HepG2 (cell line): ENCODE data around the gene LAMB2.

Experiments used
- CTCF ChIP-seq: sonication (generic); formaldehyde crosslinking; IDR thresholded peaks from 2 replicates; pipeline ENCODE4 v1.5.0; 2020; ENCODE audit warnings: mild to moderate bottlenecking, missing genetic modification reagents, moderate library complexity
- FOXJ3 ChIP-seq: sonication (generic); formaldehyde crosslinking; IDR thresholded peaks from 2 replicates; pipeline ENCODE4 v1.4.0; 2020; ENCODE audit warnings: missing genetic modification reagents, mild to moderate bottlenecking, borderline replicate concordance
- POLR2A ChIP-seq, 2 experiments: IDR thresholded peaks; 2 replicates each; pipeline ENCODE4 v1.6.1; 2011; ENCODE audit warnings: low read depth in 2 of 2, low read length in 2 of 2, mild to moderate bottlenecking in 1 of 2, moderate library complexity in 1 of 2; ENCODE audit not compliant: insufficient read depth in 1 of 2
- RBM39 ChIP-seq: fragments of 200-400 bp; formaldehyde crosslinking; IDR thresholded peaks from one replicate; pipeline ENCODE4 v1.6.1; 2018; ENCODE audit warnings: antibody characterized with exemption, mild to moderate bottlenecking, low read depth, low read length; ENCODE audit not compliant: poor library complexity, severe bottlenecking
- SMC3 ChIP-seq: IDR thresholded peaks from 2 replicates; pipeline ENCODE4 v1.6.1; 2011; ENCODE audit warnings: low read length, improper control_type of control experiment
- SRF ChIP-seq: IDR thresholded peaks from 2 replicates; pipeline ENCODE4 v1.6.1; 2011; ENCODE audit warnings: mild to moderate bottlenecking, low read depth, low read length, moderate library complexity
- TAF1 ChIP-seq: sonication (generic); formaldehyde crosslinking; IDR thresholded peaks from 2 replicates; pipeline ENCODE4 v1.4.0; 2020; ENCODE audit warnings: missing genetic modification reagents
- ZHX2 ChIP-seq, 2 experiments: sonication (generic) in 1 of 2; formaldehyde crosslinking in 1 of 2; IDR thresholded peaks; 2 replicates each; pipeline versions ENCODE4 v1.6.1 to v1.9.0; 2014 to 2022; ENCODE audit warnings: antibody characterized with exemption in 1 of 2, borderline replicate concordance in 1 of 2, inconsistent platforms in 1 of 2, low read depth in 1 of 2, missing genetic modification reagents in 1 of 2
- ZNF629 ChIP-seq: sonication (generic); formaldehyde crosslinking; conservative IDR thresholded peaks from 2 replicates; pipeline ENCODE4 v1.5.0; 2020; ENCODE audit warnings: missing genetic modification reagents
- ZNF792 ChIP-seq: IDR thresholded peaks from 2 replicates; pipeline ENCODE4 v1.6.1; 2016

- TF ChIP-seq CTCF (CRISPR knock-in tag) (peak; percentile 60), ZHX2 (IDR thresholded peaks at IDR 0.05; ENCODE audit: low read depth) (no peak), ZHX2 (CRISPR knock-in tag; IDR thresholded peaks at IDR 0.05; ENCODE audit: borderline replicate concordance) (no peak), ZNF629 (no peak), TAF1 (CRISPR knock-in tag) (peak; percentile 76; the same call in 1 of the 2 replicates), RBM39 (no peak), POLR2A (IDR thresholded peaks at IDR 0.05; ENCODE audit: insufficient read depth in 1 of 2, low read depth in 2 of 2, low read length in 2 of 2) (peak; percentile 52 to 82; a peak in 2 of 4 replicates), SRF (0 out of 2 replicates have a peak, but pooled peaks have one; percentile 2), ZNF792 (CRISPR knock-in tag) (no peak), FOXJ3 (CRISPR knock-in tag) (no peak), SMC3 (no peak)
Measured at GRCh38 chr3:49132437-49133225, at the start of gene LAMB2.
